Putamen (tissue), 1 donor: ENCODE results near the gene FIZ1.

Source experiments
- DNase-seq: peaks from one replicate; pipeline ENCODE4 v3.0.0-alpha.2; 2016; ENCODE audit warnings: low spot score

Gene FIZ1, protein sequence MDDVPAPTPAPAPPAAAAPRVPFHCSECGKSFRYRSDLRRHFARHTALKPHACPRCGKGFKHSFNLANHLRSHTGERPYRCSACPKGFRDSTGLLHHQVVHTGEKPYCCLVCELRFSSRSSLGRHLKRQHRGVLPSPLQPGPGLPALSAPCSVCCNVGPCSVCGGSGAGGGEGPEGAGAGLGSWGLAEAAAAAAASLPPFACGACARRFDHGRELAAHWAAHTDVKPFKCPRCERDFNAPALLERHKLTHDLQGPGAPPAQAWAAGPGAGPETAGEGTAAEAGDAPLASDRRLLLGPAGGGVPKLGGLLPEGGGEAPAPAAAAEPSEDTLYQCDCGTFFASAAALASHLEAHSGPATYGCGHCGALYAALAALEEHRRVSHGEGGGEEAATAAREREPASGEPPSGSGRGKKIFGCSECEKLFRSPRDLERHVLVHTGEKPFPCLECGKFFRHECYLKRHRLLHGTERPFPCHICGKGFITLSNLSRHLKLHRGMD

DNA sequence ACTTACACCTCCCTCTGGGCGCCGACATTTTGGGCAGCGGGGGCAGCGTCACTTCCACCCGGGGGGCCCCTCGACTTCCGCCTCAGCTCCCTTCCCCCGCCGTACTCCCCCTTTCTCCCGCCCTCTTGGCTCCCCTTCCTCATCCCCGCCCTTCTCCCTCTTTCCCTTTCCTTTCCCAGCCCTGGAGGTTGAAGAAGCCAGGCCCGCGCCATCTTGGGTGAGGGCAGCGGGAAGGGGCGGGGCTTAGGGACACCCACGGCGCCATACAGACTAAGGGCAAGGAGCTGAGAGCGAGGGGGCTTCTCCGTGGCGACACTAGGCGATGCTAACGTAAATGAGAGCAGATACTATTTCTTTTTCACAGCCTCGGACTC lies at the start of gene FIZ1:
Gene FIZ1, minus strand, starts transcription at position 50 of the 374 bp plus-strand sequence. CDS start 1,652 bp downstream, outside the sequence.
- DNase-seq: peak; percentile 99

DNA sequence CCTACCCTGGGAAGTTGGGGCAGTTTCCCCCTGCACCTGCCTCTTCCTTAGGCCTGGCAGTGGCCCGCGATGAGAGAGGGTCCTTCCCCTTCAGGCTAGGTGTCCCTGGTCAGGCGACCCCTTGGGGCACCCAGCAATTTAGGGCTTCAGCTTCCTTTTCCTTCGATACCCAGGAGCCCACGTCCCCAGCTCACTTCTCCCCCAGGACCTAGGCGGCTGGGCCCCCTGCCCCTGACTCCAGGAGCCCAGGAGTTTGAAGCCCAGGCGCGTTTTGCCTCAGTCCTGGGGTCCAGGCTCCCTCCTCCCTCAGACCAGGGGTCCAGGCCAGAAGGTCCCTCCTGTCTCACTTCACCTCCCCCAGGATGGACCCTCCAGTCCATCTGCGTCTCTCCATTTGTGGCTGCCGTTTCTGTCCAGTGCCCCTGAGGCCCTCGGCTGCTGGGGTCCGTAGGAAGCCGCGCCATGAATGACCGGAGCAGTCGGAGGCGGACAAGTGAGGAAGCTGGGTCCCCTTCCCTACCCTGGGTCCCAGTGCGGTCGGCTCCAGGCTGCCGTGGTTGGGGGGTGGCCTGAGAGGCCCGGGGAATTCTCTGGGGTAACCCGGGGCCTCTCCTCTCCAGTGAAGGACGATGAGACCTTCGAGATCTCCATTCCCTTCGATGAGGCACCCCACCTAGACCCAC lies 49.4 kb upstream of the FIZ1 start:
- no peak for DNase-seq

DNA sequence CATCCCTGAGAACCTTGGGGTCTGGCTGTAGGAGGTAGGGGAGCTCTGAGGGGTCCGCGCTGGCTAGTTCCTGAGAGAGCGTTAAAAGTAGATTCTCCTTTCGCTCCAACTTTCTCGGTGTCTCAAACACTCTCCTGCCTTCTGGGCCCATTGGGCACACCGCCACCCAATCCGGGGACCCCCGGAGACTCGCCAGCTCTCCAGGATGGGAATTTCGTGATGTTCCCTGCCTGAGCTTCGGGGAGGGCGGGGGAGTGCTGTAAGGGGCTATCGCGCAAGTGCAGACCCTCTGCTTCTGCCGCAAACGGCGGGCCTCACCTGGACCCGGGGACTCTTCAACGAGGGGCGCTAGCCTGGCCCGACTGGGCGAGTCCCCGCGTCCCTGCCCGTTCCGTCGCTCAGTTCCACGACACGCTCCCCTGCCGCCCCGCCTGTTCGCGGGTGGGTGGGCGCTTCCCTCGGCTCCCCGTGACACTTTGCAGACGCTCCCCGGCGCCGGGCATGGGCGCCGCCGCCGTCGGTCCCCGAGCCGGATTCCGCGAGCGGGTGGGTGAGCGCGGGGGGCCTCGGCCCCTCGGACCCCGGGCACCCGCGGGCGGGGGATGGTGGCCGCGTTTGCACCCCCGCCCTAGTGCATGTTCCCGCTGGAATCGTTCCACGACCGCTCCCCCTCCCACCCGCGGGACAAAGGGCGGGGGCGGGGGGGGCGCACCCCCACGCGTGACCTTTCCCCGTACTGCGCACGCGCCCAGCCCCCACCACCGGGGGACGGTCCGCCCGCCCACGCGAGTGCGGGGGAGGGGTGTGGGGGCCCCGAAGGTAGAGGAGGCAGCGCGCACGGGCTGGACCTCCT lies 48.6 kb upstream of the FIZ1 start, which contains the start of gene CCDC106:
Gene CCDC106, plus strand, starts transcription at position 481 of the 853 bp plus-strand sequence. CDS start 835 bp downstream, outside the sequence.
- DNase-seq: peak; percentile 74

DNA sequence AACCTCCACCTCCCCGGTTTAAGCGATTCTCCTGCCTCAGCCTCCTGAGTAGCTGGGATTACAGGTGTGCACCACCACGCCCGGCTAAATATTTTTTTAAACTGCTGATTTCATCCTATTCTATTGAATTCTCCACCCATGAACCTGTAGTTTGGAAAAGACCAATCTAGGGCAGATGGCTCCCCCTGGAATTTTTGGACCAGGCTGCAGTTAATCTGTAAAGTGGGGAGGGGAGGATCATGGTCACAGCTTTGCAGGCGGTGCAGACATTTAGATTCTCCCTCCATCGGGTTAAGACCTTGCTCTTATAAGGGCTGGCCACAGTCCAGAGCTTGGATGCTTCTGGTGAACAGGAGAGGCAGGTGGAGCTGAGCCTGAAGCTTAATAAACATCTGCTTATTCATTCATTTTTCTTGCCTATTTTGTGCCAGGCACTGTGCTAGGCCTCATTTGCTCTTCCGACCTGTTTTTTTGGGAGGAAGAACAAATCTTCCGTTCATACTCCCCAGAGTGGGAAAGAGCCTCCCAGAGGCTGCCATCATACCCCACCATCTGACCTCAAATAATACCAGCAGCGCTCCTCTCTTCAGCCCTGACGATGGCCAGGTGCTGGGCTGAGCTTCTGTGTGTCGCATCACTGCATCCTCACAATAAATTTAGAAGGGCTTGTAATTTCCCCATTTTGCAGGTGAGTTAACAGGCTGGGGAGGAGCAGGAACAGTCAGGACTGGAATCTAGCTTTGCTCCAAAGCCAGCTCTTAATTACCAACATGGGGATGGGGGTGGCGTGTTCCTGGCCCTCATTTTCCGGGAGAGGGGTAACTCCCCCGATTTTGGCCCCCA lies 47.8 kb upstream of the FIZ1 start:
- no peak for DNase-seq

DNA sequence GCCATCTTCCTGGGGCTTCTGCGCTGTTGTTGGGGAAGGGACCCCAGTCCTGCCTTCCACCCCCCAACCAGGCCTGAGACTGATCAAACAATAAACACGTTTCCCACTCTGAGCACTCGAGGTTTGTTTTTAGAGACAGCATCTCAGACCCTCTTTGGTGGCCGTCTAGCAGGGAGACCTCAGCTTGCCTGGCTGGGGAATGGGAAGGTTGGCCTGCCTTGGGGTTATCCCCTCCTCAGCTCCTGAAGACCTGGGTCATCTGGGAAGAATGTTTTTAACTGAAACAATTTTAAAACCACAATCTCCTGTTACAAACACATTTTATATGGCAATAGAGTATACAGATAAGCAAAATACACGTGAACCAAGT lies 46.2 kb upstream of the FIZ1 start:
- no peak for DNase-seq

DNA sequence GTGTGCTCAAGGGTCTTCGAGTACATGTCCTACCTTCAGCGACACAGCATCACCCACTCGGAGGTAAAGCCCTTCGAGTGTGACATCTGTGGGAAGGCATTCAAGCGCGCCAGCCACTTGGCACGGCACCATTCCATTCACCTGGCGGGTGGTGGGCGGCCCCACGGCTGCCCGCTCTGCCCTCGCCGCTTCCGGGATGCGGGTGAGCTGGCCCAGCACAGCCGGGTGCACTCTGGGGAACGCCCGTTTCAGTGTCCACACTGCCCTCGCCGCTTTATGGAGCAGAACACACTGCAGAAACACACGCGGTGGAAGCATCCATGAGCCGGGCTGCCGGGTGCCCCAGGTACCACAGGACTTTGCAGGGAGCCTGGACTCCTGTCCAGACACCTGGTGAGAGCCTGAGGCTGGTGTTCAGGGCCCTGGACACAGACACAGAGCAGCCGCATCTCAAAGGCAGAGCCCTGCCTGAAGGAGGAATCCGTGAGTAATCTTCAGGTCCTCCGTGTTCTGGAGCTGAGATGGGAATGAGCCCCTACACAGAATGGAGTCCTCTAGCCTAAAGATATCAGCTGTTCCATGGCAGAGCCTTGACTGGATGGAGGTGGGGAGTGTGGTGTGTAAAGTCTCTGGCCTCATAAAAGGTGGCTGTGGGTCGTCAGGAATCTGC lies 45.7 kb upstream of the FIZ1 start:
- no peak for DNase-seq

DNA sequence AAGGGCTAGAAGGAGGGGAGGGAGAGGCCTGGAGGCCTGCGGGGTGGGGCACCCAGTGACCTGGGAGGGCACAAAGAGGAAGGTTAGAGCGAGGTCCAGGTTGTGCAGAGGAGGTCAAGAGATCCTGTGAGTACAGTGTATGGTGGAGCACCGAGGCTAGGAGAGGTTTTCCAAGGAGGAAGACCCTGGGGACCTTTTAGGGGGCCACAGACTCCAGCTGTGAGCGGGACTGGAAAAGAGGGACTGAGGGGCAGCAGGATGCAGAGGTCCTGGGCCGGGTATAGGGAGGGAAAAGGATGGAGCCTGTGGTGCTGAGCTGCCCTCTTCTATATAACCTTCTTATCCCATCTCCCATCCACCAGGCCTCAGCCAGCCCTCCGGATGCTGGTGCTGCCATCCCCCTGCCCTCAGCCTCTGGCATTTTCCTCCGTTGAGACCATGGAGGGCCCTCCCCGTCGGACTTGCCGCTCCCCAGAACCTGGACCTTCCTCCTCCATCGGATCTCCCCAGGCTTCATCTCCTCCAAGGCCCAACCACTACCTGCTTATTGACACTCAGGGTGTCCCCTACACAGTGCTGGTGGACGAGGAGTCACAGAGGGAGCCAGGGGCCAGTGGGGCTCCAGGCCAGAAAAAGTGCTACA lies 45.0 kb upstream of the FIZ1 start:
- no peak for DNase-seq

DNA sequence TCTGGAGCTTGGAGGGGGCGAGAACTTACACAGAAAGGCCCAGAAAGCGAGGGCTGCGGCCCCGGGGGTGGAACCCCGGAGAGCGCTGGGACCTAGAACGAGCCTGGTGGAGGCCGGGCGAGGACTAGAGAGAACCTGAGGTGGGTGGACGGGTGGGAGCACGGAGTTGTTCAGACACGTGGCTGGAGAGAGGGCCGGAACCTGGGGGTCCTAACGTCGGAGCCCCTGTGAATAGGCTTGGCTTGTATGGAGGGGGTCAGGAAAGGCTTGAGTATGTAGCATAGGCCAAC lies 44.5 kb upstream of the FIZ1 start:
- DNase-seq: no peak

DNA sequence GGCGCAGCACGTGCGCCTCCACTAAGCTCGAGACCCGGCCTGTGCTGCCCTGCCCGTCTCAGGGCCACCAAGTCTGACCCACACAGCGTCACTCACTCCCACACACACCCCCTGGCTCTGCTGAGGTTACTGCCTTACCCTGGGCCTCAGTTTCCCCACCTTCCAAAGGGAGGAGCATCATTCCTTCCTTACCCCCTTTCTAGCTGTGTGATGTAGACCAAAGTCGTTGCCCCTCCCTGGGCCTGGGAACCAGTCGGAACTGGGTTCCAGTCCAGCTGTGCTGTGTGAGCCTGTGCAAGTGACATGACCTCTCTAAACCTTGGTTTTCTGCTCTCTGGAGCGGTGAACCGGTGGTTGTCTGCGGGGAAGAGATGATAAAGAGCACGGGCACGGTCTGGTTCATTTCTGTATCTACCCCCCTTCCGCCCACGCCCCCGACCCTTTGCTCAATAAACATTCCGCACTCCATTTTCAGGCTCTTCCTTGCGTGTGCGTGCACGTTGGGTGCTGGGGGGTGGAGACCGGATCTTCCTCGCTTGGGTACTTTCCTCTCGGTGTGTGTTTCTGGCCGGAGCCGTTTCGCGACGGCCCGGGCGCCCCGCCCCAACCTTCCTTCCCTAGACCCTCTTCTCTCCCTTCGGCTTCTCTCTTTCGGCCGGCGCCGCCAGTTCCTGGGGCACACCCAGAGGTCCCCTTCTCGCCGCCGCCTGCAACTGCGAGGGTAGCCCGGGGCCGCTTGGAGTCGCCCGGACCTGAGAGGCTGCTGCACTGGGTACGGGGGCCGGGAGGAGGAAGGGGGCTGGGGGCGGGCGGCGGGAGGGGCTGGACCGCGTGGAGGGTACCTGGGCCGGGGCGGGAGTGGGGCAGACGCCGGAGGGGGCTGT lies 43.9 kb upstream of the FIZ1 start, which contains the start of gene ZNF581:
Gene ZNF581, plus strand, starts transcription at position 647 of the 884 bp plus-strand sequence. CDS start 923 bp downstream, outside the sequence.
- peak; percentile 67 for DNase-seq

DNA sequence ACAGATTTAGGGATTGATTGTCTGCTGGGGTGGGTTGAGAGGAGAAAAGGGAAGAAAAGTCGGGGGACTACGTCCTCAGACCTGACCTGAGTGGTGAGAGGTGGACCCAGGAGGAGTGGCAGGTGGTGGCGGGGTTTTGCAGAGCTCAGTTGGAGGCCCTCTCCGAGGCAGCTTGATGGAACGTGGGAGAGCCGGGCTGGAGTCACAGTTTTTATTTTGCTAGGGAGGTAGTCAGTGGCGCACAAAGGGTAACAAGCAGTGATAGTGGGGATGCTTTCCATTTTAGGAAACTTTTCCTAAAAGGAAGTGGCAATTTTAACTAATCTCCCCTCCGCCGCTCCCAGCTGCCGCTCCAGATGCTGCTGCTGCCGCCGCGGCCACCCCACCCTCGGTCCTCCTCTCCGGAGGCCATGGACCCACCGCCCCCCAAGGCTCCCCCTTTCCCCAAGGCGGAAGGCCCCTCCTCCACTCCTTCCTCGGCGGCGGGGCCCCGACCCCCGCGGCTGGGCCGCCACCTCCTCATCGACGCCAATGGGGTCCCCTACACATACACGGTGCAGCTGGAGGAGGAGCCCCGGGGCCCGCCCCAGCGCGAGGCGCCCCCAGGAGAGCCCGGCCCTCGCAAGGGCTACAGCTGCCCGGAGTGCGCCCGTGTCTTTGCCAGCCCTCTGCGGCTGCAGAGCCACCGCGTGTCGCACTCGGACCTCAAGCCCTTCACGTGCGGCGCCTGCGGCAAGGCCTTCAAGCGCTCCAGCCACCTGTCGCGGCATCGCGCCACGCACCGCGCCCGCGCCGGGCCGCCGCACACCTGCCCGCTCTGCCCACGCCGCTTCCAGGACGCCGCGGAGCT lies 43.1 kb upstream of the FIZ1 start:
- DNase-seq: no peak

DNA sequence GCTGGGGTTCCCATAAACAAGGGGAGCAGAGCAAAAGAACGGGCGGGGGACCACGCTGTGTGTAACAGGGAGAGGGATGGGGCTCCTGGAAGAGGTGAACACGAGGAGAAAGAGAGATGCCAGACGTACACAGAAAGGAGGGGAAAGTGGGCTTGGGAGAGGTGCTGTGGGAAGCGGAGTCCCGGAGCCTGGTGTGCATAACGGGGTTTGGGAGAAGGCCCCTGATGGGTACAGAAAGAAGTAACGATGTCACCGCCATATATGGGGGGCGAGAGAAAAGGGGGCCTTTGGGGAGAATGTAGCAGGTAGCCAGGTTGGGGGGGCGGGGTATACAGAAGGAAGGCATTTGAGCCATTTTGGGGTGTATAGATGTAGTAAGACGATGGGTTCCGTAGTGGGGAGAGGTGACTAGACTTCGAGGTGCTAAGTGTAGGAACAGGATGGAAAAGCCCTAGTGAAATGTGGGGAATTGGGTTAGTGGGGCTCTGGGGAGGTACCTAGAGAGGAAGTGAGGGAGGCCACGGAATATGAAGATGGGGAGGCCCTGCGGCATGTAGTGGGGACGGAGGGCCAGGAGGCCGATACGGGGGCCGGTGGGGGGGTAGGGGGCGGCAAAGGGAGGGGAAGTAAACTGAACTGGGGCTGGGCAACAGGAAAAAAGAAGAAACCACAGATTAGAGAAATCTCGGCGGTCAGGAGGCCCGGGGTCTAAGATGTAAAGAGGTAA lies 42.3 kb upstream of the FIZ1 start:
- no peak for DNase-seq

DNA sequence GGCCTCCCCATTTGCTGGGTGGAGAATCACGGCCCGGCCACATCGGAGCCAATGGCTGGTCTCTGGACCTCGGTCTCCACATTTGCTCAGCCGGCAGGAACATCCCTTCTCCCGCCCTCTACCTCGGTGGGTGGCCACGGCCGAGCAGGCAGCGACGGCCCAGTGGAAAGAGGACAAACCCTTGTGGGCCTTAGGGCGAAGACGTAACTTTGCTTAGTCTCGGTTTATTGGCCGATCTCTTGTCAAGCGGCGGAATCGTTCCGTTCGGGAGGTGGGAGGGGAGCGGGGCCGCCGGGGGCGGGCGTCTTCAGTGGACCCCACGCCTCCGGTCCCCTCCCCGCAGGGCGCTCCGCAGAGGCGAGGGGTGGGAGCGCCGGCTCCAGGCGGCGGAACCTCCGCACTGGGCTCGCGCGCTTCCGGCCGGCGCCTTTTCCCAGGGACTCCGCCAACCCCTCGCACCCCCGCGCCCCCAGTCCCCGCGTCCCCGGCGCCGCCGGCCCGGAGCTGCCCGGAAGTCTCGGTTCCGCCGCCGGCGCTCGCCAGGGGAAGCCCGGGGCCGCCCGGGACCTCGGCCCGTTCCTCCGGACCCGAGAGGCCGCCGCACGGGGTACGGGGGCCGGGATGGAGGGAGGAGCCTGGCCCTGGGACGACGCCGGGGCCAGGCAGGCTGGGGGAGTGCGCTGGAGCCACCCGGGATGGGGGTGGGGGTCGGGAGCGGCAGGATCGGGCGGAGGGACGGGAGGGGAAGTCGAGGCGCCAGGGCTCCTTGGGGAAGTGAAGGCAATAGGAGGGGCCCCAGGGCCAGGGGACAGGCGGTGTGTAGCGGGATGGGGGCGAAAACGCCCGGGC lies 41.5 kb upstream of the FIZ1 start, which contains the start of gene ZNF580:
Gene ZNF580, plus strand, starts transcription at position 426 of the 849 bp plus-strand sequence. CDS start 1,507 bp downstream, outside the sequence.
- no peak for DNase-seq

DNA sequence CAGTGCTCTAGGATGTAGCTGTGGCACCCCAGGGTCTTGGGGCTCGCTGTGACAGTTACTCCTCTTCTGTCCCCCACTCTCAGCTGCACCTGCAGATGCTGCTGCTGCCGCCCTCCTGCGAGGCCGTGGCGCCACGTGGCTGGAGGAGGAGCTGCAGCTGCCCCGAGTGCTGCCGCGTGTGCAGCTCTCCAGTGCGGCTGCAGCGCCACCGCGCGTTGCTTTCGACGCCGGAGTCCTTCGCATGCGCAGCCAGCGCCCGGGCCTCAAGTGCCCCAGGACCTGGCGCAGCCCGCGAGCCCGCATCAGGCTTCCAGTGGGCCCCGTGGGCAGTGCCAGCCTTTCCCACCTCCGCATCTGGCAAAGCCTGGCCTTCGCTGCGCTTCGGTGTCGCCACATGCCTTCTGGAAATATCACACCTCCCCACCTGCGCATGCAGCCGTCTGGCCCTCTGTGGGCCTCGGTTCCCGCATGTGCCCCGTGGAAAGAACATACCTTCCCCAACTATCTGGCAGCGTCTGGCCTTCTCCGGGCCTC lies 40.8 kb upstream of the FIZ1 start:
- no peak for DNase-seq

DNA sequence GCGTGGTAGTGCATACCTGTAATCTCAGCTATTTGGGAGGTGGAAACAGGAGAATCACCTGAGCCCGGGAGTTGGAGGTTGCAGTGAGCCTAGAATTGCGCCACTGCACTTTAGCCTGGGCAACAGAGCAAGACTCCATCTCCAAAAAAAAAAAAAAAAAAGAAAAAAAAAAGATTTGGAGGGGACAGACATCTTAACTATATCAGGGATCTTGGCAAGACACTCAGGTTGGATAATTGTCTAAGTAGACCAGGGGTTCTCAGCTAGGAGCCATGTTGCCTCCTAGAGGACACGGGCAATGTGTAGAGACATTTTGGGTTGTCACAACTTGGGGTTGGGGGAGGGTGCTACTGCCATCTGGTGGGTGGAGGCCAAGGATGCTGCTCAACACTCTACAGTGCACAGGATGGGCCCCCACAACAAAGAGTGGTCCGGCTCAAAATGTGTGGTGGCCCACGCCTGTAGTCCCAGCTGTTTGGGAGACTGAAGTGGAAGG lies 39.6 kb upstream of the FIZ1 start:
- no peak for DNase-seq

DNA sequence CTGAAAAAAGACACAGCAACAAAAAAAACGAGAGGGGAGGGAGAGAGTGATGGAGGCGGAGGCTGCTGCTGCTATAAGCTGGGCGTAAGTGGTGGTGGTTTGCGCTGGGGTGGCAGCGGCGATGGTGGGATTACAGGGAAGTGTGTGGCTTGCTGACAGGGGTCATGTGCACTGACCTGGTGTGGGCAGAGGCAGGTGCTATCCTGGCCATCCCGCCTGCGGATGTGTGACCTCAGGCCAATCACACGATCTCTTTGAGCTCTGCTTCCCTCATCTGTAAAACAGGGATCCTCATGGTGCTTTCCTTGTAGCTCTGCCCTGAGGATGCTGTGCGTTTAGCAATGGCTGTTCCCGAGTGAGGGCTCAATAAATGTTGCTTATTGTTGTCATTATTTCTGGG lies 38.2 kb upstream of the FIZ1 start:
- no peak for DNase-seq

DNA sequence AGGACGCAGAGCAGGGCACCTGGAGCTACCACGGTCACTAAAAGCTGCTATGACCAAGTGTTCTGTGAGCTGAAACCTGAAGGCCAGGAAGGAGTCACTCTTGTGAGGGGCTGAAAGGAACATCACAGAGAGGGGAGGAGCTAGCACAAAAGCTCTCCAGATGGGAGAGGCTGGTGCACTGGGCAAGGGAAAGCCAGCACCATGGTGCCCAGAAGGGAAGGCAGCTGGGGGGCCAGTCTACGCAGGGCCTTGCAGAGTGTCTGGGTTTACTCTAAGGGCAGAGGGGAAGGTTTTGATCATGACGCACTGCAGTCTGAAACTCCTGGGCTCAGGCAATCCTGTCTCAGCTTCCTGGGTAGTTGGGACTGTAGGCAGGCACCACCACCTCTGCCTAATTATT lies 37.4 kb upstream of the FIZ1 start:
- DNase-seq: no peak
